Dedifferentiated amniotic fluid mesenchymal stem cell (primary cell): ENCODE measurements around the gene SLC25A5.
"Not testable (repeated sequence)": the region's sequence is repeated elsewhere in the genome, so short reads cannot be mapped to it uniquely, and the experiment has no call there.

Experiments used
- DNase-seq: peaks from one replicate; pipeline ENCODE4 v3.0.0-alpha.2; 2016; ENCODE audit errors: extremely low spot score

Gene SLC25A5

GRCh38 chrX:119467842-119468550 is at the start of gene SLC25A5:
Gene SLC25A5, plus strand, starts transcription at chrX:119468444. Its CDS starts 72 bp downstream, at chrX:119468516.
- peak; percentile 71 for DNase-seq

GRCh38 chrX:119419146-119419545 is 49.1 kb upstream of the SLC25A5 start:
- no peak for DNase-seq

- DNase-seq, result no peak
Observed at GRCh38 chrX:119419898-119420297, 48.3 kb upstream of the SLC25A5 start.

- no peak for DNase-seq
Observed at GRCh38 chrX:119421016-119421705, 47.1 kb upstream of the SLC25A5 start.

- no peak for DNase-seq
Observed at GRCh38 chrX:119423631-119424030, 44.6 kb upstream of the SLC25A5 start.

DNA sequence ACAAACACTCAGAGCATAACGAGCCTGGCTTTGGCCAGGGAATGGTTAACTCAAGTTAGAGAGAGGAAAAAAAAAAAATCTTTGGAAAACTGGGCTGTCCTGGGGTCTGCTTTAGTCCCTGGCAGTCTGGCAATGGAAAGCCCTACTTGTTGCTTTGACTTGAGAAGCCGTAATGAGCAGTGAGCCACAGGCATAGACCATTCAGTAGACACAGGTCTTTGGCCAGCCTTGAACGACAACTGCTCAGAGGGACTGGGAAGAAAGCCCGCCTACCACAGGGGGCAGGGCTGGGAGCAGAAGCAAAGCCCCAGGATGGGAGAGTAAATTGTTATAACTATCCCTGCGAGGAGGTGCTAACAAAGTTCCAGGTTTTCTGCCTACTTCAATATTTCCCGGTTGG is 43.2 kb upstream of the SLC25A5 start:
- DNase-seq, result no peak

- no peak for DNase-seq
Observed at GRCh38 chrX:119427024-119427794, 41.0 kb upstream of the SLC25A5 start.

- no peak for DNase-seq
Observed at GRCh38 chrX:119427795-119428185, 40.5 kb upstream of the SLC25A5 start.

DNA sequence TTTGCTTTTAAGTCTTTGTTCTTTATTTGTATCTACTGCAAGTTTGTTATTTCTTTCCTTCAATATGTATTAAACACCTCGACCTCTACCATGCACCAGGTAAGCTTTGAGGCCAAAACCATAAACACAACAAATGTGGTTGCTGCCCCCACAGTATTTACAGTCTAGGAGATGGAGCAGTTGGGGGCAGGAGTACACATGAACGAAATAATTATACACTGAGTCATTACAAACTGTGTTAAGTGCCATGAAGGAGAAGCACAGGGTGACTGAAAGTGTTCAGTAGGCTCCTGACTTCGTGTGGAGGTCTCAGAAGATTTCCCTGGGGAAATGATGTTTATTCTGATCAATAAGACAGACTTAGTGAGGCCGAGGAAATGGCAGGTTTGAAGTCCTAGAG is 38.8 kb upstream of the SLC25A5 start:
- no peak for DNase-seq

- not testable (repeated sequence) for DNase-seq
Observed at GRCh38 chrX:119441295-119441694, 26.9 kb upstream of the SLC25A5 start.

DNA sequence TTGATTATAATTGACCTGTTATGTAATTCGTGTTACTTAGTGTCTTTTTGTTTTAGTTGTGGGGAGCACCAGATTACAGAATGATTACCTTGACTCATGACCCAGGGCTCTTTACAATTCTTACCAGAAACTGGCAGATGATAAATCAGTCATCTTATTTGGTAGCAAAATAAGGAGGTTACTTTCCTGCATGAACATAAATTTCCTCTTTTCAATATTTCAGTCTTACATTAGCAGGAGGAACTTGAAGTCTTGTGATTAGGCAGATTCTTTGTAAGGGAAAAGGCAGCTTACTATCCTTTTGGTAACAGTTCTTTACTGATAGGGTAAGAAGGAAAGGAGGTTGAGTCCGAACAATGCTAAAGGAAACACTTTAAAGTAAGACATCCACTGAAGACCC is 26.0 kb upstream of the SLC25A5 start:
- DNase-seq, result no peak

DNA sequence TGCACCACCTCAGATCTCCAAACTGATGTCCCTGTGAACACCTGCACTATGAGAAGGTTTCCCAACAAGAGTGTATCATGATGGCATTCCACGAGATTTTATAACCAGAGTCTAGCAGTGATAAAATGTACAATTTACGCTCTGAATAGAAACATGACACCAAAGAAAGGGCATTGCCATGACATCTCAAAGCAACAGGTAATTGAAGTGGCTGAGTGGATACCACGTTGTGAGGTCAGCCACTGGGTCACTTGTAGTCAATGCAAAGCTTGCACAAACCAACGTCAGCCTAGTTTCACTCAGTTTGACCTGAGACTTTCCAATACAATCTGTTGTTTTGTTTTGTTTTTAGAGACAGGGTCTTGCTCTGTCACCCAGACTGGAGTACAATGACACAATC is 15.0 kb upstream of the SLC25A5 start:
- DNase-seq, result no peak

- no peak for DNase-seq
Observed at GRCh38 chrX:119455264-119455663, 13.0 kb upstream of the SLC25A5 start.

- DNase-seq, result no peak
Observed at GRCh38 chrX:119459181-119459580, 9.1 kb upstream of the SLC25A5 start.

DNA sequence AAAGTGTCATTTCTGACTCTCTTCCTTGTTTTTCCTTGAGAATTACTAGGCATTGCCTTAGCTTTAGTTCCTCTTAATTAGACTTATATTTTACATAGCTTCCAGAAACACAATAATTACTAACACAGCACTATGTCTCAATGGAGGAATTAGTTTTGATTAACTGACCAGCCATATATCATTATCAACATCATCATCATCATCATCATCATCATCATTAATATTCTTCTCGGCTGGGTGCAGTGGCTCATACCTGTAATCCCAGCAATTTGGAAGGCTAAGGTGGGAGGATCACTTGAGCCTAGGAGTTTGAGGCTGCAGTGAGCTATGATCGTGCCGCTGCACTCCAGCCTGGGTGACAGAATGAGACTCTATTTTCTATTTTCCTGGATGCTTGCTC is 2.7 kb upstream of the SLC25A5 start:
- no peak for DNase-seq

- no peak for DNase-seq
Observed at GRCh38 chrX:119466970-119467369, 1.3 kb upstream of the SLC25A5 start.

DNA sequence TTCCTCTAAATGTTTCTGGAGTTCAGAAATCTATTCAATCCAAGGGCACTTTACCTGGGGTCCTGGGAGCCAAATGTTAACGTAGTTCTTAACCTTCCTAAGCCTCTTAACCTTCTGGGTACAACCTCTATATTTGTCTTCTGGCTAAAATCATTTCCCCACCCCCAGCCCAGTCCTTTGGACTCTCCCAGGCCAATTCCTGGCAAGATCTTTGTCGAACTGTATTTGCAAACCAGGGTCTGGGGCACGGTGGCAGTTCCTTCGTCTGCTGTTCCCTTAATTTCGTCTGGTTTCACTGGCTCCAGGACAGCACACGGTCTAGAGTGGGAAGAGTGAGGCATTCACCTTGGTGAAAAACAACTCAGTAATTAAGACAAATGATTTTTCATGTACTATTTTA is 811 bp upstream of the SLC25A5 start:
- DNase-seq, result no peak

DNA sequence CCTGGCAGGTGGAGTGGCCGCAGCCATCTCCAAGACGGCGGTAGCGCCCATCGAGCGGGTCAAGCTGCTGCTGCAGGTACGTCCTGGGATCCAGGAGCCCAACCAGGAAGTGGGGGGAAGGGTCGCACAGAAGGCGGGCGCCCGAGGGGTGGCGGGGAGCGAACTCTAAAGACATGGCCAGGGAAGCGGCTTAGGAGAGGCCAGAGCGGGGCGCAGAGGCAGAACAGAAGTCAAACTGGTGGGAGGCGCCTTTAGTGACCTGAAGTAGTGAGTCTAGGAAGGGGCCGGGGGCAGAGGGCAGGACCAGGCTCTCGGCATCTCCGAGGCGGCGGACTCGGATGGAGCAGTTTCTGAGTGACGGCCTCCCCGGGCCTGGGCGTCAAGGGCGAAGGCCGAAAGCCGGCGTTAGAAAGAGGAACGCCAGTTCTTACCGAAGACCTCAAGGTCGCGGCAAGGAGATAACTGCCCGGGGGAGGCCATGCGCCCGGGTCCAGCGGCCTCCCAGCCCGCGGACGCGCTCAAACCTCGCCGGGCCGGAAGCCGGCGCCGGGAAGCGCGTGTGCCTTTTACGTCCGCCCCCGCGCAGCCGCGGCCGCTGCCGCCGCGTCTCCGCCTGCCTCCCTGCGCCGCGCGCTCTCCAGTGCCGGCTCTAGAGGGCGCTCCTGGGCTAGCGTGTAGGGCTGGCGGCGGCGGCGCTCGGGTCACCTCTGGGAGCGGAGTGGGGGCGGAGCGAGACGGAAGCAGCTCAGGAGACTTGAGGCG is 488 bp downstream of the SLC25A5 start:
- DNase-seq, result peak; percentile 65

DNA sequence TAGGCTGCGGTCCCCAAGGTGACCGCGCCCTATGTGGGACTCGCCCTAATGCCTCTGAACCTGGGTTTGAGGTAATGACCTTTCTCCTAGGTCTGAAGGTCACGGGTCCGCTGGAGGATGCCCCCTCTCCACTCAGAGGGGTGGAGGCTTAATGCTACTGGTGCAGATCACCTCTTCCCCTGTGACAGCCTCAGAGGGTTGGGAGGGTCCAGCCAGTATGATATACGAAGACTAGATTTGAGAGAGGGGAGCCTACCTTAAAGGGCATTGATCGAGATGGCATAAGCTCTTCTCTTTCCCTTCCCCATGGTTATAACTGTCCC is 1.0 kb downstream of the SLC25A5 start:
- DNase-seq, result no peak

- DNase-seq, result no peak
Observed at GRCh38 chrX:119474615-119475388, 6.6 kb downstream of the SLC25A5 start.

DNA sequence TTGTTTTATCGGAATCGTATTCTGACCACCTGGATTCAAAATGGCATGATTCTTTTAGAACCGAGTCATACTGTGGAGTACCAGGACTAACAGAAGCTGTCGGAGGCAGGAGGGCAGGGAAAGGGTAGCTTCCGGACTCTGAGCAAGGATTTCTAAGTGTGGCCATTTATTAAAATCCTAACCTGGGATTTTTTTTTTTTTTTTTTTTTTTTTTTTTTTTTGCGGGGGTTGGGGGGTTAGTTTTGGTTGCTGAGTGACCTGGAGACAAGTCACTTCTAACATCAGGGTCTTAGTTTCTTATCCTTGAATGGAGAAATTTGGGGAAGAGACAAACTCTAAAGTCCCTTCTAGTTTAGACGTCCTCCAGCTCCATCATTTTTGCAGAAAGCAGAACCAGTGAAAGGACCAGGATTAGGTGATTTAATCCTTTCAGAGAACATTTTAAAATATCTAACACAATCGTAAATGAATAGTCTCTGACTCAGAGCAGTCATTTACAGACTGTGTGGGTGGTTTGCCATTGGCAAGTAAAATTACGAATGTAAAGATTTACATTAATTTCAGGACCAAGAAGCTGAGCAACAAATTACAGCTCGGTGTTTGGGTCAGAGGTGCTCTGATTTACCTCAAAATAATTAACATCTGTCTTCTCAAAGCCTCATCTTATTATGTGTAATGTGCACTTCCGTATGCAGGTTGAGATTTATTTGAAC is 7.3 kb downstream of the SLC25A5 start:
- DNase-seq, result no peak
